SH-SY5Y (cell line): ENCODE measurements around the gene SPOUT1.

Source experiments
- GATA2 ChIP-seq: IDR thresholded peaks from 2 replicates; pipeline ENCODE4 v1.6.1; 2011; ENCODE audit warnings: mild to moderate bottlenecking, low read depth, low read length
- GATA3 ChIP-seq: IDR thresholded peaks from 2 replicates; pipeline ENCODE4 v1.6.1; 2011; ENCODE audit warnings: low read depth, mild to moderate bottlenecking, low read length, moderate library complexity

Gene SPOUT1

DNA sequence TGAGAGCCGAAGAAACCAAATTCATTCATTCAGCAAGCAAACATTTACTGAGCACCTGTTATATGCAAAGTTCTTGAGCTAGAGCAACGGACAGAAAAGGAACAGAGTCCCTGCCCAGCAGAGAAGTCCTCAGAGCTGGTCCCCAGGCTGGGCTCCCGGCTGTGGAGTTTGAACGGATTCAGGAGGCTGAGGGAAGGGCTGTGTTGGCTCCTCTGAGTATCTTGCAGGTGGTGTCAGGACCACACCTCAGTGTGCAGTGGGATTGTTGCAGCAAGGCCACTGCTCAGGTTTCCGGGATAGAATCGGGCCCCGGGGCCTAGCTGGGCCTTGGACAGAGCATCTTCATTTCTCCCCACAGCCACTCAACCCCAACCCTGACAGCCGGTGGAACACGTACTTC is 37.5 kb downstream of the SPOUT1 start:
- TF ChIP-seq GATA3 (no peak), GATA2 (no peak)

GRCh38 chr9:128790536-128790935 is 39.1 kb downstream of the SPOUT1 start:
- TF ChIP-seq GATA3 (no peak), GATA2 (no peak)

DNA sequence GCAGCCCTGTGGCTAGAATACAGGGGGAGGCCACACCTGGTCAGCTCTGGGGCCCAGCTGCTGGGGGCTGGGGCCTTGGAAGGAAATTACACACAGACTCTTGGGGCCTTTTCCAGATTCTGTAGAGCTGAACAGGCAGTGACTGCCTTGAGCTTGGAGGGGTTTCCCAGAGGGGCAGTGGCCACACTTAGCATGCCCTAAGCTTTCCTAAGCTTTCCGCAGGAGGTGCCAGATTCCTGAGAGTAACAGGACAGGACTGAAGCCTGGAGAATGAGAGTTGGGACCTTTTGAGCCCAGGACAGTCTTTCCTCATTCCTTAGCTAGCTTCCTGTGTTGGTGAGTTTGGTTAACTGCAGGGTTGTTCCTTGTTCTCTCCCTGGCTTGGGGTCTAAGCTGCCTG is 41.1 kb downstream of the SPOUT1 start:
- TF ChIP-seq GATA2 (no peak), GATA3 (no peak)

DNA sequence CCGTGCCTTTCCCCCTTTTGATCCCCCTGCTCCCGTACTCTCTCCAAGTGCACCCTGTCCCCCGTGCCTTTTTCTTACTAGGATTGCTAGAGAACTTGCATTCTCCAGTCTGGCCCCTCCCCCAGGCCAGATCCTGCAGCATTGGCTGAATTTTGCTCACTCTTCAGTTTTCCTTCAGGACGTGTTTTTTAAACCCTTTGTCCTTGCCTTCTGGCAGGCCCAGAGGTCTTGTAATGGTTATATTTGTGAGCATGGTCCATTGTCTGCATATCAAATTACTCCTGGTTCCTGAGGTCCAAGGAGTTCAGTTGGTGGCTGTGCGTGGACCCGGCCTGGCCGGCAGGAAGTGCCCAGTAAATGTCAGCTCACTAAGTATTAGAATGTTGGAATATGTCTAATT is 41.9 kb downstream of the SPOUT1 start:
- TF ChIP-seq GATA3, result no peak
- TF ChIP-seq GATA2, result no peak

- no peak for TF ChIP-seq GATA2
Measured at GRCh38 chr9:128786681-128787601, 42.7 kb downstream of the SPOUT1 start, which contains the start of gene TBC1D13. Gene TBC1D13, plus strand, starts transcription at chr9:128787253. Its CDS starts 101 bp downstream, at chr9:128787354.

DNA sequence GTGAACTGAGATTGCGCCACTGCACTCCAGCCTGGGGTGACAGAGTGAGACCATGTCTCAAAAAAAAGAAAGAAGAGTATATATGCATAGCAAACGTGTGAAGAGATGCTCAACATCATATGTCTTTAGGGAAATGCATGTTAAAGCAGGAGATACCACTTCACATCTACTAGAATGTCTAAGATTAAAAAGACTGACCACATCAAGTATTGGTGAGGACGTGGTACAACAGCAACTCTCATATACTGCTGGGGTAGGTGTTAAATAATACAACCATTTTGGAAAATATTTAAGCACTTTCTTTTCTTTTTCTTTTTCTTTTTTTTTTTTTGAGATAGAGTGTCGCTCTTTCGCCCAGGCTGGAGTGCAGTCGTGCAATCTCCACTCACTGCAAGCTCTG is 44.2 kb downstream of the SPOUT1 start:
- TF ChIP-seq GATA3 (no peak), GATA2 (no peak)

- TF ChIP-seq GATA2 (no peak), GATA3 (no peak)
Measured at GRCh38 chr9:128782669-128783068, 46.9 kb downstream of the SPOUT1 start.

DNA sequence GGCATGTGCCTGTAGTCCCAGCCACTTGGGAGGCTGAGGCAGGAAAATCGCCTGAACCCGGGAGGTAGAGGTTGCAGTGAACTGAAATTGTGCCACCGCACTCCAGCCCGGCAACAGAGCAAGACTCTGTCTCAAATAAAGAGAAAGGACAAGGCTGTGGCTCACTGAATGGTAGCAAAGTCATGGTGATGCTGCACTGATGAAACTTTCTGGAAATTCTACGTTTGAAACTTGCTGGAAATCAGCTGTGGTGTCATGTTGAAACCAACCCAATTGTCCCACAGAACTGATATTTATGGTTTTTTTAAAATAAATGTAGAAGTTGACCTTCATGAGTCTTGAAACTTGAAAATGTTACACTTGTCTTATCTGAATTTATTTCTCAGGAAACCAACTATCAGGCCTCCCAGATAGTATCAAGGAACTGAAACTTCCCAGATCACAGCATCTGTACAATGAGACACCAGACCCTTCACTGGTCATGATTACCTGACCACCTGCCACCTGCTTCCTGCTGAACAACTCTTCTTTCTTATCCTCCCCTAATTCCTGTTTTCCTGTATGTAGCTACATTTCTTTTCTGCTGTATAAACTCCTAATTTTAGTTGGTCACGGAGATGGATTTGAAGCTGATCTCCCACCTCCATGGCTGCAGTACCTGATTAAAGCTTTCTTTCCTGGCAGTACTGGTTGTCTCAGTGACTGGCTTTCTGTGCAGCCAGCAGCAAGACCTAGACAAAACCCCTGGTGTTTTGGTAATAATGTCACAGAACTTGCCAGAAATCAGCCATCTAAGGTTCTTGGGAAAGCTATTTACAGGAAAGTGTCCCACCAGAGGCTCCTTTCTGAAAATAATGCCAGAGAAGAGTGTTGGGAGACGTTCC is 48.2 kb downstream of the SPOUT1 start:
- TF ChIP-seq GATA2 (no peak), GATA3 (no peak)

- TF ChIP-seq GATA3, result no peak
- TF ChIP-seq GATA2, result no peak
Measured at GRCh38 chr9:128774804-128775203, 54.8 kb downstream of the SPOUT1 start.

GRCh38 chr9:128773049-128773448 is 56.5 kb downstream of the SPOUT1 start:
- TF ChIP-seq GATA2 (no peak), GATA3 (no peak)

DNA sequence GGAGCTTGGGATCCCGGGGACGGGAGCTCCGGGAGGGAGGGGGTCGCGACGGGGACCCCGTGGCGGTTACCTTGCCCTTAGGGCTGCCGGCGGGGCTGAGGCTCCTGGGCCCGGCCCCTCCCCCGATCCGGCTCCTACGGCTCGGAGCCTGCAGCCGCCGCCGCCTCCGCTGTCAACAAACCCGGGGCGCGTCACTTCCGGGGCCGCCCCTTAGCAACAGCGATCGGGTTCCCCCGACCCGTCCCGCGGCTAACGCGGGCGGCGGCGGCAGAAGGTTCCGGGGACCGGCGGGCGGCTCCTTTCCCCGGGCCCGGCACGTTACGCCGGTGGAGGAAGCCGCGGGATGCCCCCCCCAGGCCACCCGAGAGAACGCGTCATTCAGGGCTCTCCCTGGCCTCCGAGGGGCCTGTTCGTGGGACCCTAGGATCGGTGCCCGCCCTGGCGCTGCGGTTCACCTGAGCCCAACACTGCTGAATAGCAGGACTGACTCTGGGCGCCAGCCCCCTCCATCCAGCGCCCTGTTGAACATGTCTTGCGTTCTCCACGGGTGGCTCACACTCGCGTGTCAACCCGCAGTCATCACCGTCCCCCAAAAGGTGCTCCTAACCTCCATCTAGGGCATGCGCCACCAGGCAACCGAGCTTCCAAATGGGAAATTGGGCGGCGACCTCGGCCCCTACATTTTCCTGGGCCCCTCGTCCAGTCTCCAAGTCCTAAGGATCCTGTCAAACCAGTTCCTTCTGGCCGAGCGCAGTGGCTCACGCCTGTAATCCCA is 57.7 kb downstream of the SPOUT1 start, which contains the start of gene ZER1:
Gene ZER1 (minus strand): TSS at position 183 of the 775 bp plus-strand sequence. CDS start 16,362 bp downstream, outside the sequence.
- no peak for TF ChIP-seq GATA3
- TF ChIP-seq GATA2, result no peak

- no peak for TF ChIP-seq GATA2
- no peak for TF ChIP-seq GATA3
Measured at GRCh38 chr9:128771094-128771721, 58.4 kb downstream of the SPOUT1 start.
